HepG2 (cell line): ENCODE data around the gene EEFSEC. TPM values are rescaled to one million over a fixed set of nuclear protein-coding genes. Genes with fewer than 3 reads are reported as not detected.
A peak's percentile ranks its signal among the peaks of the same experiment; 100 is the strongest.

Source experiments
- AKAP8 ChIP-seq: sonication (generic); formaldehyde crosslinking; IDR thresholded peaks from 2 replicates; pipeline ENCODE4 v1.5.1; 2020; ENCODE audit warnings: mild to moderate bottlenecking, missing genetic modification reagents
- BCL6 ChIP-seq: IDR thresholded peaks from 2 replicates; pipeline ENCODE4 v1.6.1; 2016; ENCODE audit warnings: missing genetic modification reagents, missing compliant biosample characterization
- DDIT3 ChIP-seq: sonication (generic); formaldehyde crosslinking; IDR thresholded peaks from 2 replicates; pipeline ENCODE4 v1.4.0; 2020; ENCODE audit warnings: mild to moderate bottlenecking, missing genetic modification reagents
- HDAC2 ChIP-seq: sonication (generic); formaldehyde crosslinking; IDR thresholded peaks from 2 replicates; pipeline ENCODE4 v1.4.0; 2020; ENCODE audit warnings: missing genetic modification reagents
- MAZ ChIP-seq, 2 experiments: sonication (generic) in 1 of 2; formaldehyde crosslinking in 1 of 2; IDR thresholded peaks; 2 replicates each; pipeline versions ENCODE4 v1.5.0 to v1.6.1; 2012 to 2020; ENCODE audit warnings: low read depth in 2 of 2, mild to moderate bottlenecking in 2 of 2, borderline replicate concordance in 1 of 2, improper control_type of control experiment in 1 of 2, low read length in 1 of 2, missing genetic modification reagents in 1 of 2, moderate library complexity in 1 of 2
- MEIS2 ChIP-seq: sonication (generic); formaldehyde crosslinking; IDR thresholded peaks from 2 replicates; pipeline ENCODE4 v1.9.0; 2021; ENCODE audit warnings: mild to moderate bottlenecking, missing genetic modification reagents
- NRL ChIP-seq: sonication (generic); formaldehyde crosslinking; IDR thresholded peaks from 2 replicates; pipeline ENCODE4 v1.5.0; 2020; ENCODE audit warnings: missing genetic modification reagents, mild to moderate bottlenecking, moderate library complexity, borderline replicate concordance
- PATZ1 ChIP-seq: sonication (generic); formaldehyde crosslinking; IDR thresholded peaks from 2 replicates; pipeline ENCODE4 v1.4.0; 2020; ENCODE audit warnings: missing genetic modification reagents
- PAXIP1 ChIP-seq: sonication (generic); formaldehyde crosslinking; conservative IDR thresholded peaks from 2 replicates; pipeline ENCODE4 v1.4.0; 2020; ENCODE audit warnings: mild to moderate bottlenecking, missing genetic modification reagents, moderate library complexity
- SMYD3 ChIP-seq: sonication (generic); formaldehyde crosslinking; IDR thresholded peaks from 2 replicates; pipeline ENCODE4 v1.8.1; 2023; ENCODE audit warnings: mild to moderate bottlenecking, missing genetic modification reagents
- SOX5 ChIP-seq: IDR thresholded peaks from 2 replicates; pipeline ENCODE4 v1.6.1; 2016; ENCODE audit warnings: borderline replicate concordance
- UBTF ChIP-seq: sonication (generic); formaldehyde crosslinking; IDR thresholded peaks from 2 replicates; pipeline ENCODE4 v1.4.0; 2020; ENCODE audit warnings: mild to moderate bottlenecking, missing genetic modification reagents
- ZNF207 ChIP-seq: fragments of 450-650 bp; IDR thresholded peaks from 2 replicates; pipeline ENCODE4 v1.6.1; 2016; ENCODE audit warnings: antibody characterized with exemption, borderline replicate concordance
- ZNF580 ChIP-seq: IDR thresholded peaks from 2 replicates; pipeline ENCODE4 v1.6.1; 2016; ENCODE audit warnings: low read depth, borderline replicate concordance
- polyA plus RNA-seq, 8 experiments: library from polyadenylated mRNA; depleted of rRNA in 3 of 8; stranded (reverse) in 7 of 8; unstranded in 1 of 8; fragments of >200 nt; fragmentation: Illumina TruSeq in 4 of 8; extraction: Trizol in 4 of 8; gene quantifications; 2 replicates each; pipeline versions ENCODE4 v1.2.1 to v1.2.3, GENCODE V29; 2011 to 2016; ENCODE audit warnings: low read depth in 4 of 8, missing spikeins in 1 of 8, mixed read lengths in 1 of 8; ENCODE audit not compliant: insufficient read depth in 1 of 8
- total RNA-seq, 5 experiments: library from RNA; depleted of rRNA; stranded (reverse); fragments of >200 nt; fragmentation: Illumina TruSeq; extraction: Trizol; gene quantifications; 2 replicates each; pipeline ENCODE4 v1.2.3, GENCODE V29; 2016; ENCODE audit warnings: low read depth in 1 of 5

Gene EEFSEC
- total and polyA plus RNA-seq, 2 of the 13 experiments (the other 11 are each of a cell fraction or from before 2014, with no cell fraction given), result 6.4 to 24.2 TPM

- TF ChIP-seq PATZ1 (CRISPR knock-in tag) (0 out of 2 replicates have a peak, but pooled peaks have one; percentile 39), UBTF (CRISPR knock-in tag) (no peak), NRL (CRISPR knock-in tag) (no peak), ZNF580 (no peak; the same call in 1 of the 2 replicates), MAZ (IDR thresholded peaks at IDR 0.05; ENCODE audit: borderline replicate concordance, low read depth, low read length) (no peak), MAZ (CRISPR knock-in tag; IDR thresholded peaks at IDR 0.05; ENCODE audit: low read depth) (no peak), PAXIP1 (CRISPR knock-in tag) (peak; percentile 71), AKAP8 (CRISPR knock-in tag) (no peak), ZNF207 (no peak), BCL6 (CRISPR knock-in tag) (0 out of 2 replicates have a peak, but pooled peaks have one; percentile 39), SMYD3 (no peak), SOX5 (CRISPR knock-in tag) (peak; percentile 67), DDIT3 (no peak), HDAC2 (CRISPR knock-in tag) (peak; percentile 52; the same call in 1 of the 2 replicates), MEIS2 (peak; percentile 23; the same call in 1 of the 2 replicates)
Observed at GRCh38 chr3:128385080-128385832, 232.0 kb downstream of the EEFSEC start (continued).
